Head of caudate nucleus (tissue), 42 donors: ENCODE measurements around the gene EDAR.
A peak's percentile ranks its signal among the peaks of the same experiment; 100 is the strongest.

ENCODE experiments used
- DNase-seq, 42 donors: peaks; one replicate each; pipeline versions ENCODE4 v3.0.0 to v3.0.0-alpha.2; 2020 to 2021; ENCODE audit warnings: mixed read lengths in 7 of 42
- intact Hi-C: fragments of 100-400 bp; cut with DNase I; formaldehyde crosslinking; loops from one replicate; pipeline ENCODE4 v1.15.0; 2022

Gene EDAR

DNA sequence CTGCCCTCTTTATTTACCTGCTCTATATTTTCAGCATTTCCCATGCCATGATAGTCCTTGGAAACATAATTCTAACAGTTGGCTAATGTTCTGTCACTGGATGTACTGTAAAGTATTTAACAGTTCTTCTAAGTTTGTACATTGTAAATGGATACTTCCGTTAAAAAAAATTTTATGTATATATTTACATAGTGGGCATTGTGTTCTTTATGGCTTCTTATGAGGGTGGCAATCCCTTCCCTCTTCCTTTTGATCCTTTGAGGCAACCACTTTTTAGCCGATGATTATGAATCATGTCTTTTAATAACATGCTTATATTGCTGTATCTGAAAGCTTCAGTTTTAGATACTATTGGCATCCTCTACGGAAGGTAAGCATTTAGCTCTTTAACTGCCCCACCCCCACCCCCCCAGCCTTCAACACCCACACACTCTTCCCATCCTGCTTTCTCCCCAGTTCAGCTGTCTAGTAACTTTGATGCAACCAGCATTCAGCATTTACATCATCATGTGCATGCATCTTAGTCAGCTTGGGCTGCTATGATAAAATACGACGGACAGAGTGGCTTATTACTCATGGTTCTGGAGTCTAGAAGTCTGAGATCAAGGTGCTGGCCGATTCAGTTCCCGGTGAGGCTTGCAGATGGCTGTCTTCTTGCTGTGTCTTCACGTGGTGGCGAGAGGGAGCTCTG lies 21.0 kb upstream of the EDAR start:
- intact Hi-C loops: no loop called here
- DNase-seq: no peak

DNA sequence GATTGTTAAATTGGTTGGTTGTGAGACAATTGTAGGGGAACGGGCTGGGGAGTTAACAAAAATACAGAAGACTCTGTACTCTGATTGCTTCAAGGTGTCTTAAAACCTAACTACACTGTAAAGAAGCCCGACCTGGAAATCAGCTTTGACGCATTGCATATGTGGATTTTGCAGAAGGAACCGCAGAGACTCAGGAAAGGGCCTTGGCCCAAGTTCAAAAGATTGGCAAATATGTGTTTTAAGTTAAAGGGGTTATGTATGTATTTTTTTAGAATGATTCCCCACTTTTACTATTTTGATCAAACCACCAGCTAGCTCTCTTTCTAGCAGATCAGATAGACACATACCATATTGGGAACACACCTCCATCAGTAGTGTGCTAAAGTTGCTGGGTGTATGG lies 18.0 kb upstream of the EDAR start:
- intact Hi-C loops: no loop called here
- no peak for DNase-seq

DNA sequence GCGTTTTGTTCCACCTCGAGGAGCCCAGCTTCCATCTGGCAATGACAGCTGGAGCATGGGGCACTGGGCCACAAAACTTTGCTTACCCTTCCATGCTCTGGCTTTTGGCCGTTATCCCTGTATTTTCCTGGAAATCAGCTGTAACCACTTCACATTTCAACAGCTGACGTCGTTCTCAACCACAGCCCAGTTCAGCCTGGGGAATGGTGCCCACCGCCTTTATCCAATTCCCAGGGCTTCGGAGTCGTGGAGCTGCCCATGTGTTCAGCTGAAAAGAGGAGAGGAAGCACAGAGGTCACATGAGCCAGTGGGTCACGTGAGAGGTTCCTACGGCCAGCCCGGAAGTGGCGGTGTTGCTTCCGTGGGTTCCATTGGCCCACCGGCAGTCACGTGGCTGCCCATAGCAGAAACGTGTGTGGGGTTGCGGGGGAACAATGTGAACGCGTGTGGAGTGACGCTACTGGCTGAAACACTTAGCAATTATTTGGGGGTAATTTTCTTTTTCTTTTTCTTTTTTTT lies 16.7 kb upstream of the EDAR start:
- DNase-seq: peak in 30 of 42 donors; percentile 3 to 74 (median 38)
- intact Hi-C loops: no loop called here

DNA sequence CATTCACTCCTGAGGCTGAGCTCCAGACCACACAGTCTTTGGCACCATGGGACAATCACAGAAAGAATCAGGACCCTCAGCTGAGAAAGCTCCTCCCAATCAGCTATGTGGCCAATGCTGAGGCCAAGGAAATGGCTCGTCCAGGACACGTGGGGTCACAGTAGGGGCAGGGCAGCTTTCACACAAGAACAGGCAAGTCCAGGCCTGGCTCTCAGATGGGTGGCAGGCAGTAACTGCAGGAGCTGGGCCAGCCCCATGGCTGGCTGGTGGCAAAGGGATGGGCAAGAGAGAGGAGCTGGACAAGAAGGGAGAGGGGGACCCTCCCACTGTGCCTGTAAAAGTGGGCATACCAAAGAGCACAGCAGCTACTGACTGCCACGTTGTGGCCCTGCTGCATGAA lies 12.2 kb upstream of the EDAR start:
- intact Hi-C loops: no loop called here
- no peak for DNase-seq

DNA sequence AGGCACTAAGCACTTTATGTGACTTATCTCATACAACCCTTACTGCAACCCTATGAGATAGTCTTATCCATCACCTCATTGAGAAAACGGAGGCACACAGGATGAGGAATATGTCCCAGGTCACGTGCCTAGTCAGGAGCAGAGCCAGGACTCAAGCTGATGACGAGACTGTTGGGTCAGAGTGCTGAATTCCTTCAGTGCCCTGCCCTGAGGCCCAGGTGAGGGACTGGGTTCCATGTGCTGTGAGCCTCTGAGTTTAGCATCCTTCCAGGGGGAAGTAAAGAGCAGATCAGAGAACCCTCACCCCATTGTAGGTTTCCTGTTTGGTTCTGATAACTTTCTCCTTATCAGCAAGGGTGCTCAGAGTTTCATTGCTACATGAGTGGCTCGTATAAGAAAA lies 11.7 kb upstream of the EDAR start:
- intact Hi-C loops: no loop called here
- DNase-seq: no peak

DNA sequence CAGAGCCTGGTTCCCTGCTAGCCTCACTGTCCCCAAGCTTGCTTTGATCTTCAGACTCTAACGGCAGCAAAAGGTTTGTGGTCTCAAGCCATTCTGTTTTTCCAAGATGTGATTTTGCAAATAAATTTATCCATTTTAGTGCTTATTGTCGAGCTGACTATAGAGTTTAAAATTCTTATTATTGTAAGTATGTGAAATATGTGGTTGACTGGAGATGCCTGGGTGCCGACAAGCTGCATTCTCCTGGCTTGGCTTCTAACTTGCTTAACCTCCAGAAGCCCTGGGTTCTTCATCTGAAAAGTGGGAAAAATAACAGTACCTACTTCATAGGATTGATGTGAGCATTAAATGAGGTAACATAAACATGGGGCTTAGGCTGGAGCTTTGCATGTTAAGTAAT lies 9.9 kb upstream of the EDAR start:
- intact Hi-C loops: no loop called here
- no peak for DNase-seq

DNA sequence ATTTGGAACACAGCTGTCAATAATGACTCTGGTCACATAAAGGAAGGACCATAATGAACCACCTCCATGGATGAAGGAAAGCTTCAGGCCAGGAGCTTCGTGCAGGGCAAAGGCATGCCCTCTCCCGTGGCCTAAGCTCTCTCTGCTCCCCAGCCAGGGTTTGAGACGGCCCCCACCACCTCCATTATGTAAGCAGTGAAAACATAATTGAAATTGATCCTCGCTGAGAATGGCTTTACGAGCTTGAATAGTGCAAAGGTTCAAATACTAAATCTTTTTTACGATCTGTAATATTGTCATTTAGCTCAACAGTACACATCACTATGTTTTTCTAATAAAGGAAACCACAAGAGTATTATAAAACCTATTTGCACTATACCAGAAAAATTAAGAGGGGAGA lies 5.2 kb upstream of the EDAR start:
- intact Hi-C loops: no loop called here
- no peak for DNase-seq

DNA sequence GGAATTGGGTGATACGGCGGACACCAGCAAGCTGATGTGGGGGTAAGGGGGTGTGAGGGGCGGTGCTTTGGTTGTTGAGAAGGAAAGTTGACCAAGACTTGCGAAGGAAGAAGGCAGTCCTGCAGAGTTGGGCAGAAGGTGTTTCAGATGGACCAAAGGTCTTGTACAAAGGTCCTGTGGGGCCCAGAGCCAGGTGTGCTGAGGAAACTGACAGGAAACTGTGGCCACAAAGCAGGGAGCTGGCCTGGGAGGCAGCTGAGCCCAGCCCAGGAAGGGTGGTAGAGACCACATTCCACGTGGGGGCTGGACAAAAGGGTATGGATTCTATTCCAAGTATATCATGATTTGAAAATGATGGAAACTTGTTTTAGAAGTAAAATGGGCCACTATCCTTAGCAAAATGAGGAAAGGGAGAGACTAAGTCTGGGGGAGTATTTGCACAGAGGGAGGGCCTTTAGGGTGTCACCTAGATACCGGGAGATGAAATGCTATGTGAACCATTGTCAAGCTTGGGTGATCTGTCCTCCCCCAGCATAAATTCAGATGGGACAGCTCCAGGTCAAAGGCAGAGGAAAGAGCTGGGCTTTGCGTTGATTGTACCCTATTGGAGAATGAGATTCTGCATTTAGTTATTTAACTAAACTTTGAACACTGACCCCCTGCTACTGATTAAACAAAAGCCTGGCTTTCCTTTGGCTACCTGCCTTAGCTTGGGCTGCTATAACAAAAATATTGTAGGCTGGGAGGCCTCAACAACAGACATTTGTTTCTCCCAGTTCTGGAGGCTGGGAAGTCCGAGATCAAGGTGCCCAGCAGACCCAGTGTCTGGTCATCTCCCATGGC lies 4.3 kb upstream of the EDAR start:
- no peak for DNase-seq
- intact Hi-C loops: no loop called here

DNA sequence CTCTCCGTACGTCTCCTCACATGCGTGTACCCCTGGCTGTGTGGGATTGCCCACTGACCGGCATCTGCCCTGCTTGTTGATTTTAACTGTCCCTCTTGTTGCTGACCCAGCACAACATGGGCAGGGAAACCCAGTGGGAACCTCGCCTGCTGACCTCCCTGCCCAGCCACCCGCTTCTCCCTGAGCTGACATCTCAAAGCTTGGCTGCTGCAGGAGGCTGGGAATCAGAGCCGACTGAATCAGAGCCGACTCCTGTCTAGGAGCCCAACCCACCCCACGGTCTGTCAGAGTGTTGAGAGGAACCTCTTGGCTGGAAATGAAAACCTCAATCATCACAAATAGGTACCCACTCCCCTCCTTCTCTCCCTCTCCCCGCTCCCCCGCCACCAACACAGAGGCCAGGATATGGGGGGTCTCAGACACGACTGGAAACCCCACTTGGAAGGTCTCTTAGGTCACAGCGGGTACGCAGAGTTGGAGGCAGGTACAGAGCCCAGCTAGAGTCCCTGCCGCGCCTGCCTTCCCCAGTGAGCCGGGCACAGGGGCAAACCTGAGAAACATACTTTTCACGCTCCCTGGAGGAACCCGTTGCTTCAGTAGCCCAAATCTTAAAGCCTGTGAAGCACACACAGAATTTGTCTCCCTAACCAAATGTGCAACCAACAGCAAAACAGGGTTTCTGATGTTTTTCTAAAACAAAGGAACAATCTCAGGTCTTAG lies 784 bp downstream of the EDAR start:
- intact Hi-C loops: no loop called here
- DNase-seq: peak in 3 of 42 donors; percentile 6 to 11 (median 9)

DNA sequence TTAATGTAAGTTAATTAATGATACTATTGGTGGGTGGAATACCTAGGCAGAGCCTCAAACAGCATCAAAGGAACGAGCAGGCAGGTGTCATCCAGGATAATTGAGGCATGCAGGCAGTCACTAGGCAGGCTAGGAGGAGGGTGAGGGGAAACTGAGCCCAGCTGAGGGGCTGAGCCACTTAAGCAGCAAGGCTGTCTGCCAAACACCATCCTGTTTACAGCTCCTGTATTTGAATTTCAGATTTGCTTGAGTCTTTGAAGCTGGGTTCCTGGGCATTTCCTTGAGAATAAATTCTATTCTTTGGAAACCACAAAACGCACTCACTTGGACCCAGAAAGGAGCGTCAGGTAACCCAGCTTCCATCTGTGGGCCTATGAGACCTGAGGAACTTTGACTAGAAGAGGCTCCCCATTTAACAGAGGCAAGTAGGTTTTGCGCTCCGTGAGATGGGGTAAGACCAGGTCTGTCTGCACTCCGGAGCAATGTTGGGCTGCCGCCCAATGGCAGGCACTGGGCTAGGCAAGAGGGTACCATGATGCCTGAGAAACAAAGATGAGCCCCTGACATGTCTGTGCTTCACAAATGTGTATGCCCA lies 2.0 kb downstream of the EDAR start:
- intact Hi-C loops: no loop called here
- DNase-seq: no peak

DNA sequence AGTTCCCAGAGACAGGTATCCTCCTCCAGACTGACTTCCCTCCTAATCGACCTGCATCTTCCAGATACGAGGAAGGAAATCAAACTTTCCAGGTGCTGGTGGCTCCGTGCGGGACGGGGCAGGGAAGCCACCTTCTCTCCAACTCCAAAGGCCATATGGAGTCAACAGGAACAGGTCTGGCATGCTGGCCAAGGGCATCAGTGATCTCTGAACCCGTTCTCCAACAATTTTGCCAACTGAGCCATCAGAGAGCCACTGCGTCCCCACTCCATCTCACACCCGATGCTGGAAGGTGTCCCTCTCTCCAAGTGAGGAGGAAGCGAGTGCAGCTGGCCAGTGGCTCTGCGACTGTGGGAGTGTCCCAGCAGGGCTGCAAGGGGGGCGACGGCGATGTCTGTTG lies 5.4 kb downstream of the EDAR start:
- no peak for DNase-seq
- intact Hi-C loops: no loop called here

DNA sequence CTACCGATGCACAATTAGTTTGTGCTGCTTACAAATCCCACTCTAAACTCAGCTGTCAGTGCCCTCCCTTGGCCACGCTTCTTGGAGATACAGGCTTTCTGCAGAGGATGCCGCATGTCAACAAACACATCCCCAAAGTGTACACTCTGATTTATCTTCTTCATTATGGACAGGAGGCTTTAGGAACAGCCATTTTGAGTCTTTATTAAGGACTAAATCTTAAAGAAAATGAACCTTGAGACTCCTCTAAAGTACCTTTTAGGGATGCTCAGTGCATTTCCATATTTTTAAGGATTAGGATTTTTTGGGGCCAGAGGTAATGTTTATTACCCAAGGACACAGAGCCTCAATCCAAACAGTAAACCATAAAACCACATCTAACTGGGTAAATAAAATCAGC lies 6.0 kb downstream of the EDAR start:
- no peak for DNase-seq
- intact Hi-C loops: no loop called here

DNA sequence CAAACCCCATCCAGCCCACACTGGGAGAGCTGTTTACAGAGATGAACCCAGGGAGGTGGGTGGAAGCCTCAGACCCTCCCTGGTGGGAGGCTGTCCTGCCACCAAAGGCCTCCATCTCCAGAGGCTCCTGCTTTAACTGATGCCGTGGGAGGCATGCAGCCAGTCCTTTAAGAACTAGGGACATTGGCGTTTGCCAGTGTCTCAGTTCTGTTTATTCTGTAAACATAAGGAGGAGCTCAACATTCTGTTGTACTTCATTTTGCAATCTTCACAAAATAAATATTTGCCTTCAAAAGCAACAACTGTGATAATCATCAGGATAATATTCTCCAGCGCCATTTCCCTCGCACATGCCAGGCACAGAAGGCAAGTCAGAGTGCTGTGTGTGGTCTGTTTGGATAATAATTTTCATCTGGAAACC lies 6.8 kb downstream of the EDAR start:
- DNase-seq: no peak
- intact Hi-C loops: no loop called here

DNA sequence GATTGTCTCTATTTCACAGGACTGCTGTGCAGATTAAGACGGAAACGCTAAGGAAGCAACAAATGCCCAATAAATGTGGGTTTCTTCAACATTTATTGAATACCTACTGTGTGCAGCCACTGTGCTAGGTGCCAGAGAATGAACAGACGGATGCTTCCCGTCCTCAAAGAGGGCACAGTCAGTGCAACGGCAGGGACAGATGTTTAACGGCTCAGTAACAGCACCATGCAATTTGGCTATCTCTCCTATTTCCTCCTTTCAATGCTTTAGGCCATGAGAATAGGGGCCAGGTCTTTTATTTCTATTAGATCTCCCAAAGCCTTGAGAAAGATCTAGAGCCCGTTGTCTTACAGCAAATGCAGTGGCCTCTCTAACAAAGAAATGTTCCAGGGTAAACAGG lies 7.2 kb downstream of the EDAR start:
- intact Hi-C loops: no loop called here
- DNase-seq: no peak

DNA sequence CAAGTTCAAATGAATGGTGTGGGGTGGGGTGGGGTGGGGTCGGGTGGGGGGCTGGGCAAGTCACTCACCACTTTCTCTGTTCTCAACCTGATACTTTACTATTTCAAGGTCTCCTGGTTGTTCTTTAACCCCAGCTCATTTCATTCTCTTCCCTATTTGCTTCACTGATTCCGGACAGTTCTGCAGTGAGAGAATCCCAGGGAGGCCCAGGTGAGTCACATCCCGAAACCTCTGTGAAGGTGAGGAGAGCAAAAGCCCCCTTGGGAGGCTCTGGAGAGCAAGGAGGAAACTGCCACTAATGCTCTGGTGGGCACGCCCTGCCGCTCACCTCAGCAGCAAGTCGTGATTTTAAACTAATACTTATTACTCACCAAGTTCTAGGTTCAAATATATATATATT lies 8.9 kb downstream of the EDAR start:
- intact Hi-C loops: no loop called here
- DNase-seq: no peak

DNA sequence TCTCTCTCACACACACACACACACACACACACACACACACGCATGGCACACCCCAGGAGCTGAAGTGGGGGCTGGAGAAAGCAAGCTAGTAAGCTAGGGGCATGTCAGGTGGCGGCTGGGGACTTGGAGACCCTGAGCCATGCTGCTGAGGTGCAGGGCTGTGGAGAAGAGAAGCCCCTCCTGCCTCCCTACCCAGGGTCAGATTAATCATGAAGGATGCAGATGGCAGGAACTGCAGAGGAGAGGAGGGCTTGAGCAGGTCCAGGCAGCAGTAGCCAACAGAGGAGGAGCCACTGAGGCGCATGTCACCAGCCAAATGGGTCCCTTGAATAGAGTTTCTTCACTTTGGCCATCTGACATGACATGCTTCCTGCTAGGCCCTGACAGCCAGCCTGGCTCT lies 9.6 kb downstream of the EDAR start:
- no peak for DNase-seq
- intact Hi-C loops: no loop called here

DNA sequence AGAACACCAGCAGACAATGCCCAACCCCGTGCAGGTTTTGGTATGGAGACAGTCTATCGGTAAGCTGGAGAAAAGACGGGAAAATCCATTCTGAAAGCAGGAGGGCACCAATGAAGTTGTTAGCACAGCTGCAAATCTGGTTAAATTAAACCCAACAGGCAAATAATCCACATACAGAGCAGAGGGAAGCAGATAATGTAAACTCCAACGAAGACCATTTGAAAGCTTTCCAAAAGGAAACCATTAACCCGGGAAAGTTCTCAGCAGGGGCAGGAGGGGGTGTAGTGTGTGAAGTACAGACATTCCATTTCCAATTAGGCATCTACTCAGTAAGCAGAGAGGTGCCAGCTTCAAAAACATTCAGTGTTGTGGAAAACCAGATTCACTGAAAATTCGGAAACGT lies 10.3 kb downstream of the EDAR start:
- intact Hi-C loops: no loop called here
- DNase-seq: no peak

DNA sequence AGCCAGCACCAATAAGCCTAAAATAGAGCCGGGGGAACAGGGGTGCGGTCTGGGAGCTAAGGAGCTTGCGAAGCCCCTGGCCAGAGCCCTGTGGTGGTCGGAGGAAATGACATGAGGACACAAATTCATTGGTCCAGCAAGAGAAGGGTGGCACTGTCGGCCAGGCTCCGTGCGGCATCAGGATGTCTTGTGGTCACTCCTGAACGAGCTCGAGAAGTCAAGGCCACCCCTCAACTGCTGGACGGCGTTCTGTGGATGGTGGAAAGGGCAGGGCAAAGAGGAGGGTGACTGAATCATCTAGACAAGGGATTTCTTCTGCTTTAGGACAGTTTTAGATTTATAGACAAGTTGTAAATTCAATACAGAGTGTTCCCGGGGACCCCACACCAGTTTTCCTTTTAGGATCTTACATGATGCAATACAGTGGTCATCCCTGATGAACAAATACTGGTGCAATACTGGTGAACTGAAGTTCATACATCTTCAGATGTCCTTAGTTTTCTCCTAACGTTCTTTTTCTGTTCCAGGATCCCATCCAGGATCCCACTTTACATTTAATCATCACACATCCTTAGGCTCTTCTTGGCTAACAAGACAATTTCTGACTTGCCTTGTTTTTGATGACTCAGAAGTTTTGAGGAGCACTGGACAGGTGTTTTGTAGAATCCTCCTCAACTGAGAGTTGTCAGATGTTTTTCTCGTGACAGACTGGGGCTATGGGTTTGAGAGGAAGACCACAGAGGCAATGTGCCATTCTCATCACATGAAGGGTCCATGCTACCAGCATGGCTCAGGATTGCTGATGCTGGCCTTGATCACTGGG lies 13.2 kb downstream of the EDAR start:
- intact Hi-C loops: no loop called here
- DNase-seq: no peak

DNA sequence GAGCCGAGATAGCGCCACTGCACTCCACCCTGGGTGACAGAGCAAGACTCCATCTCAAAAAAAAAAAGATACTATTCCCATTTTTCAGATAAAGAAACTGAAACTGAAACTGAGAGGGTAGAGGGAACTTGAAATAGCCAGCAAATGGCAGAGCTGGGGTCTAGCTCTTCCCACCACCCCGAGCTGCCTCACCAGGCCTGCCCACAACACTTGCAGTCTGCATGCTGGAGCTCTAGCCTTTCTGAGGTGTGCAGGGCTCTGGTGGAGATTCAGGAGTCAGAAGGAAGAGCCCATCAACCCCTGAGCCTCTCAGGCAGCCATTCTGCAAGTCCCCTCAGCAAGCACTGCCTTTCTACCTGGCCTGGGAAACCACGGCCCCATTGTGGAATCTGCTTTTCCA lies 14.3 kb downstream of the EDAR start:
- no peak for DNase-seq

More for the DNA sequence above, 14.3 kb downstream of the EDAR start:
- intact Hi-C loops: no loop called here
